Caki2 (cell line): ENCODE data around the gene PLGLB2. TPM values are rescaled to one million over a fixed set of nuclear protein-coding genes. Genes with fewer than 3 reads are reported as not detected.
"Not testable (repeated sequence)": the region's sequence is repeated elsewhere in the genome, so short reads cannot be mapped to it uniquely, and the experiment has no call there.

Experiments
- DNase-seq: peaks from one replicate; pipeline ENCODE4 v3.0.0-alpha.2; 2015; ENCODE audit warnings: low read depth
- in situ Hi-C: cut with HindIII; loops from 2 replicates; pipeline ENCODE4 v1.10.0; 2016; ENCODE audit warnings: low sequenced_read_pairs, low pct_unique_long_range_greater_than_20kb, mixed read lengths
- total RNA-seq: library from RNA; depleted of rRNA; stranded (reverse); fragments of >200 nt; shearing (Covaris generic); gene quantifications from 2 replicates; pipeline ENCODE4 v1.2.3, GENCODE V29; 2014; ENCODE audit warnings: low replicate concordance; rRNA removed

PLGLB2 gene
- total RNA-seq = not detected in 2 replicates

GRCh38 chr2:87747791-87748190 is at the start of gene PLGLB2:
TSS of gene PLGLB2 (plus strand) at chr2:87748087. CDS start at chr2:87748154, 67 bp downstream.
- DNase-seq, in situ Hi-C loops: not testable (repeated sequence)

- in situ Hi-C loops = not testable (repeated sequence)
Observed at GRCh38 chr2:87704572-87705323, 43.1 kb upstream of the PLGLB2 start.

GRCh38 chr2:87708368-87708767 is 39.5 kb upstream of the PLGLB2 start:
- in situ Hi-C loops, DNase-seq: not testable (repeated sequence)

More at GRCh38 chr2:87704572-87705323, 43.1 kb upstream of the PLGLB2 start:
- DNase-seq = not testable (repeated sequence)

- DNase-seq, in situ Hi-C loops: not testable (repeated sequence)
Observed at GRCh38 chr2:87727940-87728599, 19.8 kb upstream of the PLGLB2 start.

- DNase-seq, in situ Hi-C loops: not testable (repeated sequence)
Observed at GRCh38 chr2:87740928-87741327, 7.0 kb upstream of the PLGLB2 start.

GRCh38 chr2:87742393-87743108 is 5.3 kb upstream of the PLGLB2 start:
- in situ Hi-C loops, DNase-seq: not testable (repeated sequence)

- DNase-seq, in situ Hi-C loops: not testable (repeated sequence)
Observed at GRCh38 chr2:87743638-87744037, 4.2 kb upstream of the PLGLB2 start.

- DNase-seq = not testable (repeated sequence)
Observed at GRCh38 chr2:87745353-87745951, 2.4 kb upstream of the PLGLB2 start.

GRCh38 chr2:87748524-87748923 is 637 bp downstream of the PLGLB2 start:
- in situ Hi-C loops, DNase-seq: not testable (repeated sequence)

More at GRCh38 chr2:87745353-87745951, 2.4 kb upstream of the PLGLB2 start:
- in situ Hi-C loops = not testable (repeated sequence)

- in situ Hi-C loops, DNase-seq: not testable (repeated sequence)
Observed at GRCh38 chr2:87750560-87750959, 2.7 kb downstream of the PLGLB2 start.

GRCh38 chr2:87754759-87755158 is 6.9 kb downstream of the PLGLB2 start:
- DNase-seq, in situ Hi-C loops: not testable (repeated sequence)

Other genes starting within 250 kb of the PLGLB2 start
- gene RGPD2, start 77.7 kb downstream of the PLGLB2 start, total RNA-seq = not detected in 2 replicates